ENCODE data around the gene HRG. TPM values are rescaled to one million over a fixed set of nuclear protein-coding genes. Genes with fewer than 3 reads are reported as not detected.

Gene HRG
- total and polyA plus RNA-seq, 2 of the 8 experiments (the other 6 are each of a cell fraction or from before 2014, with no cell fraction given), result 0.03 to 0.15 TPM

DNA sequence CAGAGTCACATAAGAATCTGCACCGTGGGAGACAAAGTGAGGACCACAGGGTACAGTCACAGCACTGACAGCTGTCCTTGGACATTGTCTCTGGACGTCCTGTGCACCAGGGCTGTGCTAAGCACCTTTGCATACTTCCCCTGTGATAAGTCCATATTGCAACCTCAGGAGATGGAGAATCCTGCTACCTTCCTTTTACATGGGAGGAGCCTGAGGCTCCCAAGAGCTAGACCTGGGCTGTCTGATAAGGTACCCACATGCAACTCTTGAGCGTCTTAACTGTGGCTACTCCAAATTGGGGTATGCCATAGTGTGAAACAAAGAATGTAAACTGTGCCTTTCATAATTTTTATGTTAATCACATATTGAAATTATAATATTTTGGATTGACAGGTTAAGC lies 28.1 kb upstream of the HRG start (continued):
- TF ChIP-seq NANOG (IDR thresholded peaks at IDR 0.05; ENCODE audit: insufficient read depth, low read depth, low read length, poor library complexity, severe bottlenecking) (no peak), SP4 (IDR thresholded peaks at IDR 0.05; ENCODE audit: low read length) (no peak)
- TF ChIP-seq, protein P1, sequence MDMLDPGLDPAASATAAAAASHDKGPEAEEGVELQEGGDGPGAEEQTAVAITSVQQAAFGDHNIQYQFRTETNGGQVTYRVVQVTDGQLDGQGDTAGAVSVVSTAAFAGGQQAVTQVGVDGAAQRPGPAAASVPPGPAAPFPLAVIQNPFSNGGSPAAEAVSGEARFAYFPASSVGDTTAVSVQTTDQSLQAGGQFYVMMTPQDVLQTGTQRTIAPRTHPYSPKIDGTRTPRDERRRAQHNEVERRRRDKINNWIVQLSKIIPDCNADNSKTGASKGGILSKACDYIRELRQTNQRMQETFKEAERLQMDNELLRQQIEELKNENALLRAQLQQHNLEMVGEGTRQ (IDR thresholded peaks at IDR 0.05; ENCODE audit: low read length), result no peak
